GM12878 (cell line): Measurements from ENCODE around the gene CCDC170.
"Not testable (repeated sequence)": the region's sequence is repeated elsewhere in the genome, so short reads cannot be mapped to it uniquely, and the experiment has no call there.

ENCODE experiments used
- CREB1 ChIP-seq: IDR thresholded peaks from 2 replicates; pipeline ENCODE4 v1.6.1; 2012; ENCODE audit warnings: low read depth, mild to moderate bottlenecking, inconsistent platforms
- JUND ChIP-seq: IDR thresholded peaks from 2 replicates; pipeline ENCODE4 v1.6.1; 2012; ENCODE audit warnings: low read depth, mild to moderate bottlenecking, low read length, improper control_type of control experiment, moderate library complexity
- STAT3 ChIP-seq: IDR thresholded peaks from 2 replicates; pipeline ENCODE4 v1.6.1; 2011; ENCODE audit warnings: low read depth, low read length, improper control_type of control experiment
- YY1 ChIP-seq: IDR thresholded peaks from 2 replicates; pipeline ENCODE4 v1.6.1; 2011; ENCODE audit warnings: low read depth, mild to moderate bottlenecking, low read length
- TF ChIP-seq, protein P1 (sequence below): fragments of 450-650 bp; IDR thresholded peaks from 2 replicates; pipeline ENCODE4 v1.6.1; 2017; ENCODE audit warnings: borderline replicate concordance
- TF ChIP-seq, protein P2 (sequence below), 3 experiments: IDR thresholded peaks in 2 of 3; conservative IDR thresholded peaks in 1 of 3; 2 replicates each; pipeline ENCODE4 v1.5.1; 2011; ENCODE audit warnings: low read depth in 3 of 3, low read length in 3 of 3, mild to moderate bottlenecking in 3 of 3, control low read depth in 2 of 3, moderate library complexity in 2 of 3, inconsistent platforms in 1 of 3, mixed read lengths in 1 of 3; ENCODE audit not compliant: control insufficient read depth in 2 of 3, insufficient read depth in 1 of 3; ENCODE audit errors: extremely low read depth in 1 of 3

GRCh38 chr6:151518992-151519391 lies 25.2 kb downstream of the CCDC170 start:
- not testable (repeated sequence) for TF ChIP-seq YY1, JUND, CREB1, STAT3
- TF ChIP-seq, protein P1, sequence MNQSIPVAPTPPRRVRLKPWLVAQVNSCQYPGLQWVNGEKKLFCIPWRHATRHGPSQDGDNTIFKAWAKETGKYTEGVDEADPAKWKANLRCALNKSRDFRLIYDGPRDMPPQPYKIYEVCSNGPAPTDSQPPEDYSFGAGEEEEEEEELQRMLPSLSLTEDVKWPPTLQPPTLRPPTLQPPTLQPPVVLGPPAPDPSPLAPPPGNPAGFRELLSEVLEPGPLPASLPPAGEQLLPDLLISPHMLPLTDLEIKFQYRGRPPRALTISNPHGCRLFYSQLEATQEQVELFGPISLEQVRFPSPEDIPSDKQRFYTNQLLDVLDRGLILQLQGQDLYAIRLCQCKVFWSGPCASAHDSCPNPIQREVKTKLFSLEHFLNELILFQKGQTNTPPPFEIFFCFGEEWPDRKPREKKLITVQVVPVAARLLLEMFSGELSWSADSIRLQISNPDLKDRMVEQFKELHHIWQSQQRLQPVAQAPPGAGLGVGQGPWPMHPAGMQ = not testable (repeated sequence)
- TF ChIP-seq, protein P2, sequence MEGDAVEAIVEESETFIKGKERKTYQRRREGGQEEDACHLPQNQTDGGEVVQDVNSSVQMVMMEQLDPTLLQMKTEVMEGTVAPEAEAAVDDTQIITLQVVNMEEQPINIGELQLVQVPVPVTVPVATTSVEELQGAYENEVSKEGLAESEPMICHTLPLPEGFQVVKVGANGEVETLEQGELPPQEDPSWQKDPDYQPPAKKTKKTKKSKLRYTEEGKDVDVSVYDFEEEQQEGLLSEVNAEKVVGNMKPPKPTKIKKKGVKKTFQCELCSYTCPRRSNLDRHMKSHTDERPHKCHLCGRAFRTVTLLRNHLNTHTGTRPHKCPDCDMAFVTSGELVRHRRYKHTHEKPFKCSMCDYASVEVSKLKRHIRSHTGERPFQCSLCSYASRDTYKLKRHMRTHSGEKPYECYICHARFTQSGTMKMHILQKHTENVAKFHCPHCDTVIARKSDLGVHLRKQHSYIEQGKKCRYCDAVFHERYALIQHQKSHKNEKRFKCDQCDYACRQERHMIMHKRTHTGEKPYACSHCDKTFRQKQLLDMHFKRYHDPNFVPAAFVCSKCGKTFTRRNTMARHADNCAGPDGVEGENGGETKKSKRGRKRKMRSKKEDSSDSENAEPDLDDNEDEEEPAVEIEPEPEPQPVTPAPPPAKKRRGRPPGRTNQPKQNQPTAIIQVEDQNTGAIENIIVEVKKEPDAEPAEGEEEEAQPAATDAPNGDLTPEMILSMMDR (IDR thresholded peaks at IDR 0.05 in 2 of 3, conservative IDR thresholded peaks at IDR 0.05 in 1 of 3; ENCODE audit: control insufficient read depth in 2 of 3, extremely low read depth in 1 of 3, insufficient read depth in 1 of 3, low read depth in 3 of 3, low read length in 3 of 3) = not testable (repeated sequence)
